Mesothelial cell of epicardium (in vitro differentiated cells): ENCODE results near the gene EXOC4. TPM values are rescaled to one million over a fixed set of nuclear protein-coding genes. Genes with fewer than 3 reads are reported as not detected.

ENCODE experiments used
- DNase-seq, 2 experiments: peaks; one replicate each; pipeline ENCODE4 v3.0.0; 2021; ENCODE audit warnings: low spot score in 2 of 2; ENCODE audit not compliant: unreplicated experiment in 2 of 2
- H3K27ac Mint-ChIP-seq: 2 replicates; pipeline ENCODE4 v1.8.0; 2021; ENCODE audit warnings: mixed read lengths
- H3K27me3 Mint-ChIP-seq: 2 replicates; pipeline ENCODE4 v1.8.0; 2021; ENCODE audit warnings: low read depth, mixed read lengths
- H3K36me3 Mint-ChIP-seq: 2 replicates; pipeline ENCODE4 v1.8.0; 2021; ENCODE audit warnings: mixed read lengths
- H3K4me1 Mint-ChIP-seq: 2 replicates; pipeline ENCODE4 v1.8.0; 2021; ENCODE audit warnings: mixed read lengths
- H3K4me3 Mint-ChIP-seq: 2 replicates; pipeline ENCODE4 v1.8.0; 2021; ENCODE audit warnings: mild to moderate bottlenecking, moderate library complexity, mixed read lengths
- H3K9me3 Mint-ChIP-seq: 2 replicates; pipeline ENCODE4 v1.8.0; 2021; ENCODE audit warnings: mixed read lengths
- total RNA-seq: library from RNA; stranded (reverse); gene quantifications from 3 replicates; pipeline ENCODE4 v1.2.1, GENCODE V29; 2021
- TF ChIP-seq, protein P1 (sequence below): fragments of 200-600 bp; sonication (generic); IDR thresholded peaks from one replicate; pipeline ENCODE4 v1.5.0; 2021; ENCODE audit warnings: antibody characterized with exemption; ENCODE audit not compliant: unreplicated experiment

Gene EXOC4
- total RNA-seq, 1 donor from 2014 or later = 105 TPM

DNA sequence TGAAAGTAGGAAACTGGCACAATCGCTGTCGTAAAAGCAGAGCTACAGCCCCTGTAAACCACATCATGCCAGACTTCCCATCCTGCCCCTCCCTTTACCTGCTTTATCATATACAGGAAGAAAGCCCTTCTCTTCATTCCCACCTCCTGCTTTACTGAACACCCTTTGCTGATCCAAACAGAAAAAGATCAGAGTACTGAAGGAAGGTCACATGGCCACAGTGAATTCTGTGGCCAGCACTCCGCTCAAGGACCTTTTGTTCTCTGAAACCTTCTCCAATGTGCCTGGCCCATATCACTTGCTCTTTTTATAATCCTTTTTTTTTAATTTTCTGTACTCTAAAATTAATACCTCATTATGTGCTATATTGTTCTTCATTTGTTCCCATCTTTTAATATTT, 765.4 kb downstream of the EXOC4 start:
- no peaks in the 10 kb centered on the region for H3K4me1 Mint-ChIP-seq
- H3K36me3 Mint-ChIP-seq = no peaks in the 10 kb centered on the region
- no peak overlapping the region for H3K27ac Mint-ChIP-seq
- DNase-seq = no peak
- no peak overlapping the region for H3K4me3 Mint-ChIP-seq
- no peaks in the 10 kb centered on the region for H3K9me3 Mint-ChIP-seq
- H3K27me3 Mint-ChIP-seq = no peaks in the 10 kb centered on the region
- TF ChIP-seq, protein P1, sequence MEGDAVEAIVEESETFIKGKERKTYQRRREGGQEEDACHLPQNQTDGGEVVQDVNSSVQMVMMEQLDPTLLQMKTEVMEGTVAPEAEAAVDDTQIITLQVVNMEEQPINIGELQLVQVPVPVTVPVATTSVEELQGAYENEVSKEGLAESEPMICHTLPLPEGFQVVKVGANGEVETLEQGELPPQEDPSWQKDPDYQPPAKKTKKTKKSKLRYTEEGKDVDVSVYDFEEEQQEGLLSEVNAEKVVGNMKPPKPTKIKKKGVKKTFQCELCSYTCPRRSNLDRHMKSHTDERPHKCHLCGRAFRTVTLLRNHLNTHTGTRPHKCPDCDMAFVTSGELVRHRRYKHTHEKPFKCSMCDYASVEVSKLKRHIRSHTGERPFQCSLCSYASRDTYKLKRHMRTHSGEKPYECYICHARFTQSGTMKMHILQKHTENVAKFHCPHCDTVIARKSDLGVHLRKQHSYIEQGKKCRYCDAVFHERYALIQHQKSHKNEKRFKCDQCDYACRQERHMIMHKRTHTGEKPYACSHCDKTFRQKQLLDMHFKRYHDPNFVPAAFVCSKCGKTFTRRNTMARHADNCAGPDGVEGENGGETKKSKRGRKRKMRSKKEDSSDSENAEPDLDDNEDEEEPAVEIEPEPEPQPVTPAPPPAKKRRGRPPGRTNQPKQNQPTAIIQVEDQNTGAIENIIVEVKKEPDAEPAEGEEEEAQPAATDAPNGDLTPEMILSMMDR = no peak

DNA sequence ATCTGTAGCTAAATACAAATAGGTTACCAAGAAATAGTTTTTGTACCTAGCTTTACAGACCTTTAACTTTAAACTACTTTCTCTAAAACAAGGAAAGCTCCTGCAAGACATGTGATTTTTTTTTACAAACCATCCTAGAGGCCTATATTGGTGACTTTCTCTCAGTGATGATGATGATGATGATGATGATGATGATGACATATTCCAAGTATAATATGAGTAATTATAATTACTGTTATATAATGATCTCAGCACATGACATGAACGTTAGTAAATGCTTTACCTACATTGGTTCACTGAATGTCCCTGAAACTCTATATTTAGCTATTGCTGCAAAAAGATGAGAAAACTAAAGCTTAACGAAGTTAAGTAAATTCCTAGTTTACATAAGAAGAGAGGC, 766.4 kb downstream of the EXOC4 start:
- TF ChIP-seq, protein P1 = no peak
- Mint-ChIP-seq H3K27me3 (no peaks in the 10 kb centered on the region), H3K27ac (no peak overlapping the region), H3K36me3 (no peaks in the 10 kb centered on the region), H3K4me3 (no peak overlapping the region), H3K9me3 (no peaks in the 10 kb centered on the region), H3K4me1 (no peaks in the 10 kb centered on the region)
- no peak for DNase-seq

DNA sequence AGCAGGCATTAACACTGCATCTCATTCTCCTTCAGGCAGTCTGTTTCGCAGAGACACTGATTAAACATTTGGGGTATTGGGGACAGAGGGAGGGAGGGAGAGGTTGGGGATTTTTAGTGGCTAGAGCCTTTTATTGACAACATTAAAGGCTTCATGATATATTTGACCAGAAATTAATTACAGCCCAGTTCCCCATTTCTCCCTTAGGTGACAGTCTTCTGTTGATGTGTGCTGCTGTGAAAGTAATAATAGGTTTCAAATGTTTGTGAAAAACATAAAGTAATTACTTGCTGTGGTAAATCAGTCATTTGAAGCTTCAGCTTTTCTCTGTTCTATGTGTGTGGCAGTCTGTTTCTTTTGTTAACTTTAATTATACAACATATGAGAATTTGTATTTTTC, 769.0 kb downstream of the EXOC4 start:
- Mint-ChIP-seq H3K9me3 (no peaks in the 10 kb centered on the region), H3K27ac (no peak overlapping the region), H3K4me1 (no peaks in the 10 kb centered on the region), H3K36me3 (peaks cover 2% of the 10 kb centered on the region), H3K4me3 (no peak overlapping the region), H3K27me3 (no peaks in the 10 kb centered on the region)
- TF ChIP-seq, protein P1 = no peak
- DNase-seq = no peak

DNA sequence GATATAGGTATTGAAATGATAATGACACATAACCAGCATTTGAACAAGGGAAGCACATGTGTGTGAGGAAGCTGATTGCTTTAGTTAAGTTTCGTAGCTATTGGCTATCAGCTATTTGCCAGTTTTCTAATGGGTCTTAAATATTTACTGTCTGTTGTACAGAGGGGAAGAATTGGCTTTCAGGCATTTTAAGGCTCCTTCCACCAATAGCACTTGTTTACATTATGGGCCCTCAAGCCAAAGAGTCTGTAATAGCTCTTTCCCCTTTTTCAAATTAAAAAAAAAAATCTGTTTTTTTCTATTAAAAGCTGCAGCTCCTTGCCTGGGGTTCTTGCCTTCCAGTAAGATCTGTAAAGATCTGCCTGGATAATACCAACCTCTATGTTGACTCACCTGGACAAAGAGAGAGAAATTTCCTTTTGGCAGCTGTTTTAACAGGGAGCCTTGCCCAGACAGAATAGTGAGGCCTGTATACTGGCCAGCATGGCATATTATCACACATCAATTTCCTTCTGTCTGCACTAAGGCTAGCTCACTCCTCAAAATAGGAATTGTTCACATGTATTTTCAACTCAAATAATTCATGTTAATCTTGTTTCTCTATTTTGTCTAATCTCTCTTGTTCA, 769.5 kb downstream of the EXOC4 start:
- Mint-ChIP-seq H3K27ac (no peak overlapping the region), H3K4me3 (no peak overlapping the region), H3K27me3 (no peaks in the 10 kb centered on the region), H3K36me3 (peaks cover 2% of the 10 kb centered on the region), H3K9me3 (no peaks in the 10 kb centered on the region), H3K4me1 (no peaks in the 10 kb centered on the region)
- DNase-seq = no peak
- TF ChIP-seq, protein P1 = no peak

DNA sequence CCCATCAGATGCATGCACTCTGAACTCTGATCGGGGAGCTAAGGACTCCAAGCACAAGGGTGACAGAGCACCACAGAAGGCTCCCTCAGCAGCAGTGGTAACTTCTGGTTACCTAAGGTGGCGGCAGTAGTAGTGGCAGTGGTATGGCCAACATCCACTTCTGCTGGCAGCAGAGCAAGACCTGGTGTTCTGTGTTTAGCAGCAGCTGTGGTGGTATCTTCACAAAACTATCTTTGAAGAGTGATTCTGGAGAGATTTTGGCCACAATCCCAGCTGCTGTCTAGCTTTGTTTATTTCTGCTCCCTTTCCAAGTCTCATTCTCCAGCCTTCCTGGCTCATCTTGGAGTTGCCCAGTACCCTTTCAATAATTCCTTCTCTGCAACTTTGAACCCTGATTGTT, 771.9 kb downstream of the EXOC4 start:
- no peak overlapping the region for H3K27ac Mint-ChIP-seq
- H3K4me3 Mint-ChIP-seq = no peak overlapping the region
- H3K36me3 Mint-ChIP-seq = peaks cover 13% of the 10 kb centered on the region
- H3K9me3 Mint-ChIP-seq = peaks cover 13% of the 10 kb centered on the region
- no peaks in the 10 kb centered on the region for H3K4me1 Mint-ChIP-seq
- TF ChIP-seq, protein P1 = no peak
- H3K27me3 Mint-ChIP-seq = no peaks in the 10 kb centered on the region
- no peak for DNase-seq

DNA sequence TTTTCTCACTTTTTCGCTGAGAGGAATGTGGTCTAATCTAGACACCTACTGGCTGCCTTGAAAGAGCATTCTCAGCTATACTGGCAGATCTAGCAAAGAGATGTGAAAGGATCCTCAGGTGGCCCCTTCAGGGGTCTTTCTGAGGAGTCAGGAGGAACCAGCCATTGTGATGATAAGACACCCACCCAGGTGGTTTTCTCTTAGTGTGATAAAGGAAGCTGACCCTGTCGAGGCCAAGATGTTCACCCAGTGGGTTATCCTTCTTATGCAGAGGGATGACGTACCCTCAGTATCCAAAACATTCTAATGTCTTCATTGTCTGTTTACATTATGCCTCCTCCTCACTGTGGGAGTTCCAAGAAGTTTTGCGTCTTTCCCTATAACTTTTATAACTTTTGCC, 776.0 kb downstream of the EXOC4 start:
- Mint-ChIP-seq H3K4me1 (no peaks in the 10 kb centered on the region), H3K4me3 (no peak overlapping the region), H3K9me3 (peaks cover 18% of the 10 kb centered on the region), H3K27me3 (no peaks in the 10 kb centered on the region), H3K36me3 (peaks cover 14% of the 10 kb centered on the region), H3K27ac (no peak overlapping the region)
- DNase-seq = no peak
- TF ChIP-seq, protein P1 = no peak
